CD4-positive, alpha-beta T cell treated with Interleukin-17A for 4 hours (primary cell): ENCODE results near the gene DENND2C.

ENCODE experiments used
- DNase-seq: peaks from one replicate; pipeline ENCODE4 v3.0.0-alpha.2; 2020; ENCODE audit warnings: mixed read lengths

DENND2C gene

DNA sequence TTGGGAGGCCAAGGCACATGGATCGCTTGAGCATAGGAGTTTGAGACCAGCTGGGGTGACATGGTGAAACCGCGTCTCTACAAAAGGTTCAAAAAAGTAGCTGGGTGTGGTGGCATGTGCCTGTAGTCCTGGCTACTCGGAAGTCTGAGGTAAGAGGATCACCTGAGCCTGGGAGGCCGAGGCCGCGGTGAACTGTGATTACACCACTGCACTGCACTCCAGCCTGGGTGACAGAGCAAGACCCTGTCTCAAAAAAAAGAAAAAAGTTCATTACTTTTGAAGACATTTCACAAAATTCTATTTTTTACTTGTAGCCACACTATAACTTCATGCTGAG is 2.1 kb upstream of the DENND2C start:
- no peak for DNase-seq

DNA sequence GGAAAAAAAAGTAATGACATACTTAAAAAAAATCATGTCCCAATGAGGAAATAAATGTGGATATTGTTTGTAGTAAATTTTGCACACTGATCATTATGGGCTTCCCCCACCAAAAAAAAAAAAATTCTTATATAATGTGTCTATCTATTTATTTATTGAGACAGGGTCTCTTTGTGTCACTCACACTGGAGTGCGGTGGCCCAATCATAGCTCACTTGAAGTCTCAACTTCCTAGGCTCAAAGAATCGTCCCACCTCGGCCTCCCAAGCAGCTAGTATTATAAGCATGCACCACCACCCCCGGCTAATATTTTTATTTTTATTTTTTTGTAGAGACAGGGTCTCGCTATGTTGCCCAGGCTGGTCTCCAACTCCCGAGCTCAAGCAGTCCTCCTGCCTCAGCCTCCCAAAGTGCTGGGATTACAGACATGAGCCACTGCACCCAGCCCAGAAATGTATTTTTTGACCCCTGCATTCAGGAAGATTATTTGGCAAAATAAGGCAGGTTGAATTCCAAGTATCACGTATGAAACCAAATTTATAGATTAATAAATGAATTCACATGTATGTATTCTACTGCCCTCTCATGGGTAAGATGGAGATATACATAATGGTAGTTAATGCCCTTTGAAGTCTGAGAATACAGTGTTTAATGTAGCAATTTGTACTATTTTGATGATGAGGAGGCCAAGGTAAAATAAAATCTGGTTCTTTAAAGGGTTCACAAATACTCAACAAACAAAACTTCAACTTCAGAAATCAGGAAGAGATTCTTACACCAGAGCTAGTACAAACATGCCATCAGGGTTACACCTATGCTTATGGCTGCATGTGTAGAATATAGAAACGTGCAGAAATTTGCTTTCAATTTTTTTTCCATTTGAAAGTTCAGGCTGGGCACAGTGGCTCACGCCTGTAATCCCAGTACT is 1.4 kb upstream of the DENND2C start:
- DNase-seq: no peak

DNA sequence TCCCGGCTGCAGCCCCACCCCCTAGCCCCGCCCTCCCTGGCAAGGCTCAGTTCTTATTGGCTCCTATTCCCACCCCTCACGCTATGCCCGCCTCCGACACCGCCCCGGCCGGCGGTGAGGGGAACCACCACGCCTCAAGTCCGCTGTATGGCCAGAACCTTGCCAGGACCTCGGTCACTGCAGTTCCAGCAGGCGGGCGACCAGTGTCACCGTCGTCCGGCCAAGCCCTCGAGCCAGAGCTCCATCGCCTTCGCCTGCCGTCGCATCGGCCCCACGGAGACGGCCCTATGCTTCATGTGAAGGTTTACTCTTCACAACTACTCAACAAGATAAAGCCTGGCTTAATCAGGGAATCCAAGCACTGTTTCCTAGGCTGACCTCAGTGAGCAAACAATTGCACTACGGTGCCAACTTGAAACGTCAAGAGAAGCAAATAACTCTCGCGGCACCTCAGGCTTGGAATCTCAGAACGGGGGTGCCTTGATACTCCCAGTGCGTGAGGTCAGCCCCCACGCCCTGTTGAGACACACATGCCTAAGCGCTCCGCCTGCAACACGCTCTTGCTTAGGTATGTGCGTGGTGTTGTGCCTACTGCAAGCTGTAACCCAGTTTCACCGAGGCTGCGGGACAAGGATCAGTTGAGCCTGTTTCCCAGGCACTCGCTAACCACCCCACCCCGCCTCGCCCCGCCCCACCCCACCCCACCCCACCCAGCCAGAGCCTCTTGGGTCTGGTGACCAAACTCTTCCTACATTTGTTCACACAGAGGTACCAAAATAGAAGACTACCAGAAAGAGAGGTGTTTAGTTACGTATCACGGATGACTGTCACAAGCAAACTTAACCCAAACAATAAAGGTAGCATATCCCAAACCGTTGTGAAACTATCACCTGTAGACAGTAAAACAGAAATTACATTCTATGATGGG is 498 bp upstream of the DENND2C start:
- DNase-seq: peak; percentile 94

DNA sequence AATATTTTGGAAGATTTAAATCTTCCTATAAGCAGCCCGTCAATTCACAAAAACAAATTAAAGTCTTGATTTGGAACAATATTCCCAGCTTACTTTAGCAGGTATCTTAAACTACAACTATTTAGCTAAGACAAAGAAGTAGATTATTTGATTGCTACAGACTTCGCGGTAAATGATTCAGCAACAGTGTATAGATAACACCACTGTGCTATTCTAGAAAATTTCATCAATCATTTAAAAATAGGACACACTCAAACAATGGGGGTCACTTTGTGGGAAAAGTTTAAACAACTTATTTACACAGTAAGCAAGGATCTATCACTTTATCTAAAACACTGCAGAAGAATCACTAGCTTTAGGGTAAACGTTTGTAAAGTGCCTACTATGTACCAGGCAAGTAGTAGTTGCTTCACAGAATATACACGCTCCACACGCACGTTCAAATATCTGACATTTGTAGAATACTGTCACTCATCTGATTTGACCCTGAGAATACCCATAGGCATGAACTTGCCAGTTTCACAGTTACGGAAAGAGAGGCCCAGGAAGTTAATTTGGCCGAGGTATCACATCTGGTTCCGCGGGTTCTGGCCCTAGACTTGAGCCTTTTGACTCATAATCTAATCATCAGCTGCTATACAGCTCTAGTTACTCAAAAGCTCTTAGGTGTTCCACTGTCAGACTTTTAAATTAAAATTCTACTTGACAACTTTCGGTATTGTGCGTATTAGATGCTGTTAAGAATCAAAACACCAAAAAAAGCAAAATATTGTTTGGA is 876 bp downstream of the DENND2C start:
- DNase-seq: no peak

DNA sequence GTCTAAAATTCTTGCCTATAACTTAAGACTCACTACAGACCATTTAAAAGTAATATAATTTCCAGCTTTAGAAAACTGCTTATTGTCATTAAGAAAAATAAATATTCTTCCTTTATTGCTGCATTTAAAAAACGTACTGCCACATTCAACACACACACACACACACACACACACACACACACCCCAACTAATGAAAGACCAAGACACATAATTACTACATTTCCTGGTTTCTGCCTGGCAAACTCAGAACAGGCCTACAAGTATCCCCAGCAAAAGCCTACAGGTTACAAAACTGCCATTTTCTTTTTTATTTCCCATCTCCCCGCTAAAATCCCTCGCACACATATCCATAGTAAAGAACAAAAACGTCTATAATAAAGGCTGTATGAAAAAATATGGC is 1.5 kb downstream of the DENND2C start:
- no peak for DNase-seq

DNA sequence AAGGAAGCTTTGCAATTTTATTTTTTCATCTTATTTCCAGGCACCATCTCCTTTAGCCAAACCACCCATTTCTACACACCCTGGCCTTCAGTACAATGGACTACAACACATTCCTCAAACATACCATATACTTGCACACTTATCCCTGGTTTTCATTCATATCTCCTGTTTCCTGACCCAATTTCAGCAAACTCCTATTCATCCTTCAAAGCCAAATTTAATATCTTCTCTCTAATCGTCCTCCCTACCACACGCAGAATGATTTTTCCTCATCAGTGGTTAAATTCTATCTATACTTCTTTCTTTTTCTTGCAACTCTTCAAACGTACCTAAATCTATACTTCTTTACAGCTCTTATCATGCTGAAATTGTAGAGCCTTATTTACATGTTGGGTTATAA is 2.9 kb downstream of the DENND2C start:
- no peak for DNase-seq

DNA sequence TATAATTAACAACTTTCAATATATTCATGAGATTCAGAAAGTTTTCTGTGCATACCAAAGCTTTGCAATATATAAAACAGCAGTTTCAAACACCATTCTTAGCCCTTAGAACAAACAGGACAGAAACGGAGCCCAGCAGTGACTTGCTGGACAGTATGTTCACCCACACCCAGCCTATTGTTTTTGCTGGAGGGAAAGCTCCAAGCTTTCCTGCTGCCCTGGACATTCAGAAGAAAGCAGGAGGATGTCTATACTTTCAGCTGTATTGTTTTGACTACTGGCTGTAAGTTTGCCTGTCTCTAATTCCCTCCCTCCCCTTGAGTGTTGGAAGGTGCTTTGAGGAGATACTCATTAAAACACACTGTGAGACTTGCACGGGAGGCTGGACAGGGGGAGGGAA is 9.6 kb downstream of the DENND2C start:
- DNase-seq: no peak

DNA sequence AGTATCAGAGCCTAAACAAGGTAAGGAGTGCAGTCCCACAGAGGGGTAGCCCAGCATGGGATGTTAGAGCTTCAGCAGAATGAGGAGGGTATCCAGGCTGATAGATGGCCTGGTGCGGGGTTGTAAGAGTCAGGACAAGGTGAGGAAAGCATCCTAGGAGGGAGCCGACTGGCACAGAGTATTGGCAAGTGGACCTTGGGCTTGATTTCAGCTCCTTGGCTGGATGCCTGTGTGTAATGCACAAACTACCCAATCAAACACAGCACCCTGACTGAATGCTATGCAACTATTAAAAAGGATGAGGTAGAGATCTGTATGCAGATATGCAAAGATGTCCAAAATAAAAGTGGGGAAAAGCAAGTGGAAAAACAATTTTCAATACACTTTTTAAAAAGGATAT is 18.0 kb downstream of the DENND2C start:
- DNase-seq: no peak

DNA sequence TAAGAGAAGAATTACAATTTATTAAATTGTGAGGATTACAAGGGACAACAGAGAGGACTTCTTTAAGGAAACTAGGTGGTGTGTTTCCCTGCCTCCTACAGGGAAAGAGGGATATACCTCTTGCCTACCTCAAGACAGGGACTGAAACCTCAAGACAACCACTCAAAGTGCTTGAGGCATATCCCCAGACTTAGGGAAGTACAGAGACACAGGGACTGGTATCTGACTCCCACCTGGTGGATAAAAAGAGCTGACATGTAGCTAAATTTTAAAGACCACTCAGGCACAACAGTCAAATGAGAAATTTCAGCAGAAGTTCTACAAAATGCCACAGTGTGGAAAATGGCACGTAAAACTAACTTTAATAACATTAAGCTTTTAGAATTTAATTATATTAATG is 21.3 kb downstream of the DENND2C start:
- no peak for DNase-seq

DNA sequence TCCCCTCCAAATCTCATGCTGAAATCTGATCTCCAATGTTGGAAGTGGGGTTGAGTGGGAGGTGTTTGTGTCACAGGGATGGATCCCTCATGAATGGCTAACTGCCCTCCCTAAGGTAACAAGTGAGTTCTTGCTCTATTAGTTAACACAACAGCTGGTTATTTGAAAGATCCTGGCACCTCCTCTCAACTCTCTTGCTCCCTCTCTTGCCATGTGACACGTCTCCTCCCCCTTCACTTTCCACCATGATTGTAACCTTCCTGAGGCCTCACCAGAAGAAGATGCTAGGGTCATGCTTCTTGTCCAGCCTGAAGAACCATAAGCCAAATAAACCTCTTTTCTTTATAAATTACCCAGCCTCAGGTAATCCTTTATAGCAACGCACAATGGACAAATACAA is 28.5 kb downstream of the DENND2C start:
- DNase-seq: no peak

DNA sequence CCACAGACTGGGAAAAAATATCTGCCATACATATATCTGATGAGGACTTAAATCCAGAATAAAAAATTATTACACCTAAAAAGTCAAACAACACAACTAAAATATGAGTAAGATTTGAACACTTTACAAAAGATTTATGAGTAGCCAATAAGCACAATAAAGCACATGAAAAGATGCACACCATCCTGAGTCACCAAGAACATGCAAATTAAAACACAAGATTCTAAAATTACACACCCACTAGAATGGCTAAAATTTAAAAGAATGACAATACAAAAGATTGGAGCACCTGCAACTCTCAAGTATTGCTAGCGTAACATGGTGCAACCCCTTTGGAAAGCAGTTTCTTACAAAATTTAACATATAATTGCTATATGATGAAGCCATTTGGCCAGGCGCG is 30.9 kb downstream of the DENND2C start:
- no peak for DNase-seq

DNA sequence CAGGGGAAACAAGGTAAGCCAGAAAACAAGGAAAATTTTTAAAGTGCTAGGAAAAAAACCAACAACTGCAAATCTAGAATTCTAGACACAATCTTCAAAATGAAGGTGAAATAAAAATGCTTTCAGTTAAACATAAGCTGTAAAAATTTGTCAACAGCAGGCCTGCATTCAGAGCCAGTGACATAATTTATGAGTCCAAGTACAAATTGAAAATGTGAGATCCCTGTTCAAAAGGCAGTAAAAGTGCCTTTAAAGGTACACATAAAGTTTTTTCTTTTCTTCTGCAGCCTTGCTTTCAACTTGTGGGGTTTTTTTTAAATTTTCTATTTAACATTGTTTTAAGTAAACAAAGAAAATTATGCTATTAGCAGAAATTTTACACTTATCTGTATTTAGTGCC is 37.4 kb downstream of the DENND2C start:
- no peak for DNase-seq

DNA sequence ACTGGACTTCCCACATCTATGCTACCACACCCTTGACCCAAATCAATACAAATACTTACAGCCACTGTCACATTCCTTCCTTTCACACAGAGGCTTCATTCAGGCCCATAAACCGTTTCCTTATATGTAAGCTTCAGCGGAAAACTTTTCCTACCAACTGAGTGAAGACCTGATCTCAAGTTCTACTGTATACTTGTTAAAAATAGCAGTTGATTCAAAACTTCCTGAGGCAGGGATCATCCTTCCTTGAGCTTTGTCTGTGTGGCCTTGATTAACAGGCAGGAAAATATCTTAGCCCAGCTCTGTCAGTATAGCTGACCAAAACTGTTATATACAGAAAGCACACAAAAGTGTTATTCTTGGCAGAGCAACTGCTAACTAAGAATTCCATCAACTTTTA is 42.7 kb downstream of the DENND2C start:
- no peak for DNase-seq

DNA sequence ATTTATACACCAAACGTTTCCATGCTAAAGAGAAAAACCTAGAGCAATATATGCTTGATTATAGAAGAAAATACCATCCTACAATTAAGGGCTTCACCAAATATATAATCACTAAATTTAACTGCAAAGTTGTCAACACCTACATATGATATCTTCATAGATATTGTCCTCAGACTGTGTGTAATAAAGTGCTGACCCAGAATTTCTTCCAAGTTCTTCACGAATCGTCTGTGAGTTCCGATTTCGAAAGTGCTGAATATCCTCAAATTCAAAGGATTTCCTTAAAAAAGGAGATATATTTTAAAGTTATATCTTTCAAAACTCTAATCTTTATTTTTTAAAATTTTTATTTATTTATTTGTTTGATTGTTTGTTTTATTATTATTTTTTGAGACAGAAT is 46.5 kb downstream of the DENND2C start:
- DNase-seq: no peak

DNA sequence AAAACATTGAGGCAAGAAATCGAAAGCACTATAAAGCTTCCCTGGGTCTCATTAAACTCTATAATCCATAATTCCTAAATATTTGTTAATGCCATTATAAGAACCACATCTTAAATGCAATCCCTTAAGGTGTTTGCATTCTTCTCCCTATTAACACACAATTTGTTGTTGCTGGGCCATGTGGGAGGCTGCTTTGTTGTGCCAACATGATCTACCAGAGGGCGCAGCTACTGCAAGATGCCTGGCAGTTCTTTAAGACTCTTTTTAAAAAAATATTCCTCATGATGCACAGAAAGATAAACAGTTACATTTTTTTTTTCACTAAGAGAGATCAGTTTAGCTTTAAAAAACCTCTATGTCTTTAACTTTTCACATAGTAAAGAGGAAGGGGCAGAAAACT is 49.4 kb downstream of the DENND2C start:
- no peak for DNase-seq

DNA sequence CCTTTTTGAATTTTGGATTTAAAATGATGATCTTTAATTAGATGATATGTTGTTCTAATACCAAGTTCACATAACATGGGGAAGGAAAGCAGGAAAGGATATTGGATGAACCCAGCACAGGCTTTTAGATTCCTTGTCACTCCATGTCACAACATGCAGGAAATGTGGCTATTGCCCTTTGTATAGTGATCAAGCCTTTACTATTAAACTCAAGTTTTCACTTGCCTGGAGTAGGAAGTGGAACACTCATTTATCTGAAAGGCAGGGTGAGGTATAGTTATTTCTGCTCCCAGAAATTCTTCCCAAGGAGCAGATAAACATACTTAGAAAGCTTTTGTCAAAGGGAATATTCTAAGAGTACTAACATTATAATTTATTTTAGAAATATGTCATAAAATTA is 51.2 kb downstream of the DENND2C start:
- DNase-seq: no peak

DNA sequence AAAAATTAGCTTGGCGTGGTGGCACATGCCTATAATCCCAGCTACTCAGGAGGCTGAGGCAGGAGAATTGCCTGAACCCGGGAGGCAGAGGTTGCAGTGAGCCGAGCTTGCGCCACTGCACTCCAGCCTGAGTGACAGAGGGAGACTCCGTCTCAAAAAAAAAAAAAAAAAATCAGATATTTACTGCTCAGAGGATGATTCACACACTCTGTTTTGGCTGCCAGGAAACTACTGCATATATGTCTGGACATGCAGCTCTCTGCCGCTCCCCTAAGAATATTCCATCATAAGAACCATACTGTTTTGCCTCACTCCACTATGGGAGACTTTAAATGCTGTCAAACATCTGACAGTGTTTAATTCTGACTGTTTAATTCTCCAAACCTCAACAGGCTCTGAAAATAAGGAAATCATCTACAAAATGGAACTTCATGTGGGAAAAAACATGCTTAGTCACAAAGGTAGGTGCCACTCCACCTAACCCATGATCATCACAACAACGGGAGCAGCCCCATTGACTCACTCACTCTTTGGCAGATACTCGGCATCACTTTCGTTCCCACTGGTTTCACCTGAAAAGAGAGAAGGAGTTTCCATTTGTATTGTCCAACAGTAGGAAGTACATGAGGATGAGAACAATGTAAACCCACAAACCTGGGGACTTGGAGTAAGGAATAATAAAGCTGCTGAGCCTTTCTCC is 59.2 kb downstream of the DENND2C start:
- no peak for DNase-seq

DNA sequence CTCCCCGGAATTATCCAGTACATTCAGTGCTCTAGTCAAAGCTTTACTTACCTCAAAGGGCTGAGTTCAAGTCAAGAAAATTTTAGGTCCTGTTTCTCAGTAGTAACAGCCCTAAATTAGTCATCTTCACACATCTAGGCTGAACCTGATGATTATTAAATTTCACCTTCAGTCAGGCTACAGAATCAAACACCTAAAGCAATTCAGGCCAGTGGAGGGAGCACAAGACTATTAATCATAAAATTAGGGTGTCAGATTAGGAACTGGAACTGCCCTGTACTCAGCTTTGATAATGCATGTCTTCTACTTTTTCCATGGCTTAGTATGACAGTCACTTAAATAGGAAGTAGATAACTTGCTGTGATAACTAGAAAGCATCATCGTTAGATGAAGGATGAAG is 60.0 kb downstream of the DENND2C start:
- no peak for DNase-seq

DNA sequence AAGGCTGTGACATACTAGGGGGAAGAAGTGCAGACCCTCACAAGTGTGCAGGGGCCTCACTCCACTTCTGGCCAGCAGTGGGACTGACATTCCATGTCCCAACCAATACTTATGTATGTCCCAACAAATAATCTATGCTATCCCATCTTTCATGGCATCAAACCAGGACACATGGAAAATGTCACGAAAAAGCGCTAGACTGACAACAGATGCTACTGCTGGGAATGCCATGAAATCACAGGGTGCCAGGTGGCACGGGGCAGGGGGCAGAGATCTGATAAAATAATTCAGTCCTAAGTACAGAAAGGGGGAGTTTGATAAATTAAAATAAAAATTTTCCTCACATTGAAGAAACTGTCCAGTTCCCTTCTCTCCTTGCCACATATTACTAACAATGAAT is 60.8 kb downstream of the DENND2C start:
- DNase-seq: no peak

DNA sequence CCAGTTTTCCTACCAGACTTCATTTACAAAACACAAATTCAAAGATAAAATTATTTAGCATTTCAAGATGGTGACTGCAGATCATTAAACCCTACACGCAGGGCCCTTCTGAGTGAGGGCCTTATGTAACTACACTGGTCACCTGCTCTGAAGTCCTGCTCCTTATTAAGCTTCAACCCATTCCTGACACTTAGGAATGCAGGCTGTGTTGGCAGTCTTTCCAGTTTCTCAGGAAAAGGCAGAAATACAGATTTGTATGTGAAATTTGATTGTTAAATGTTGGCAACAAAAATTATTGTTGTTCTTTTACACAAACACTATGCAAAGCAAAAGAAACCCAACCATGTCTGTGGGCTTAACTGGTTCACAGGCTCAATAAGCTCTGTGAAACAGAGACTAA is 62.6 kb downstream of the DENND2C start:
- no peak for DNase-seq

DNA sequence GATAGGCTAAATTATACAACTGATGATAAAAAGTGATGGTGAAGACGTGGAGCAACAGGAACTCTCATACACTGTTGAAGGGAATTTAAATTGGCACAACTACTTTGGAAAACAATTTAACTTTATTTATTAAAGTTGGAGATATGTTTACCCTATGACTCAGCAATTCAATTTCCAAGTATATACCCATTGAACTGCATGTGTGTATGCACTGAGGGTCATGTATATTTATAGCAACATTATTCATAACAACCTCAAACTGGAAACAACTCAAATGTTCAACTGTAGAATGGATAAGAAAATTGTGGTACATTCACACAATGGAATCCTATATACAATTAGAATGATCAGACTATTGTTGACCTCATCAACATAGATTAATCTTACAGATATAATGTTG is 71.9 kb downstream of the DENND2C start:
- no peak for DNase-seq

DNA sequence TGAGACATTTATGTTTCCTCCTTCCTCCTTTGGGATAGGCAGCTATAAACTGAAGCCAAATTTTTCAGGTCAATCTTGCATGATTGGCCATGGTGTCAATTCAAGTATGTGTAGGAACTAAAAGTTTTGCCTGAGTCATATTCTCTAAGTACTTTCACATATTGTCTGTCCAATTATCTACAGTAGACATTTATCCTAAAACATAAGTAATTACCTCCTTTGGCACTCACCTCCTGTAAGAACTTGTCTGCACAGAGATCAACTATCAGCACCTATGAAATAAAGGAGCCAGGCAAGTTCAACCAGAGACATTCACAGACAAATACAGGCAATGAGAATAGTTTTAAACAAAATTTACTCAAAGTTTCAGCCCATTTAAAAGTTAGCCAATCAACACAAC is 74.2 kb downstream of the DENND2C start:
- DNase-seq: no peak

DNA sequence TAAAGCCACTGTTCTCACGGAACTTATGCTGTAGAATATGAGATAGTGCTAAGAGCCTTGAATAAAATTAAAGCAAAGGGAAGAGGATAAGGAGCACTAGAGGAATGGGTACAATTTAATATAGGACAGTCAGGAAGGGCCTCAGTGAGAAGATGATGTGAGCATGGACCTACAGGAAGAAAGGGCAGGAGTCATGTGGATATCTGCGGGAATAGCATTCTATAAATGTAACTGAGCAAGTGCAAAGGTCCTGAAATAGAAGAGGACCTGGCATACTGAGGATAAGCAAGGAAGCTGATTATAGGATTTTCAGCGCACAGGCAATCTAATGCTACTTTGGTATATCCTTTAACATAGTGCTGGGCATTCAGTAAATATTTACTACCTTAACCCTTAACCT is 75.8 kb downstream of the DENND2C start:
- DNase-seq: no peak
